GM12865 (cell line): ENCODE results near the gene PNKD.
A peak's percentile ranks its signal among the peaks of the same experiment; 100 is the strongest.

ENCODE experiments used
- DNase-seq: peaks from one replicate; pipeline ENCODE4 v3.0.0; 2010; ENCODE audit warnings: low read depth
- H3K4me3 ChIP-seq: 2 replicates; pipeline ENCODE4 v1.5.1; 2011; ENCODE audit warnings: mild to moderate bottlenecking, low read depth, low read length, control low read depth
- TF ChIP-seq, protein P1 (sequence below): IDR thresholded peaks from 2 replicates; pipeline ENCODE4 v1.5.1; 2011; ENCODE audit warnings: low read length, control low read depth, low read depth, inconsistent platforms; ENCODE audit not compliant: insufficient read depth; ENCODE audit errors: missing control alignments

PNKD gene

GRCh38 chr2:218368150-218368528 is 97.8 kb downstream of the PNKD start:
- H3K4me3 ChIP-seq: peak overlapping the region; percentile 72
- no peak for DNase-seq
- TF ChIP-seq, protein P1, sequence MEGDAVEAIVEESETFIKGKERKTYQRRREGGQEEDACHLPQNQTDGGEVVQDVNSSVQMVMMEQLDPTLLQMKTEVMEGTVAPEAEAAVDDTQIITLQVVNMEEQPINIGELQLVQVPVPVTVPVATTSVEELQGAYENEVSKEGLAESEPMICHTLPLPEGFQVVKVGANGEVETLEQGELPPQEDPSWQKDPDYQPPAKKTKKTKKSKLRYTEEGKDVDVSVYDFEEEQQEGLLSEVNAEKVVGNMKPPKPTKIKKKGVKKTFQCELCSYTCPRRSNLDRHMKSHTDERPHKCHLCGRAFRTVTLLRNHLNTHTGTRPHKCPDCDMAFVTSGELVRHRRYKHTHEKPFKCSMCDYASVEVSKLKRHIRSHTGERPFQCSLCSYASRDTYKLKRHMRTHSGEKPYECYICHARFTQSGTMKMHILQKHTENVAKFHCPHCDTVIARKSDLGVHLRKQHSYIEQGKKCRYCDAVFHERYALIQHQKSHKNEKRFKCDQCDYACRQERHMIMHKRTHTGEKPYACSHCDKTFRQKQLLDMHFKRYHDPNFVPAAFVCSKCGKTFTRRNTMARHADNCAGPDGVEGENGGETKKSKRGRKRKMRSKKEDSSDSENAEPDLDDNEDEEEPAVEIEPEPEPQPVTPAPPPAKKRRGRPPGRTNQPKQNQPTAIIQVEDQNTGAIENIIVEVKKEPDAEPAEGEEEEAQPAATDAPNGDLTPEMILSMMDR: no peak

DNA sequence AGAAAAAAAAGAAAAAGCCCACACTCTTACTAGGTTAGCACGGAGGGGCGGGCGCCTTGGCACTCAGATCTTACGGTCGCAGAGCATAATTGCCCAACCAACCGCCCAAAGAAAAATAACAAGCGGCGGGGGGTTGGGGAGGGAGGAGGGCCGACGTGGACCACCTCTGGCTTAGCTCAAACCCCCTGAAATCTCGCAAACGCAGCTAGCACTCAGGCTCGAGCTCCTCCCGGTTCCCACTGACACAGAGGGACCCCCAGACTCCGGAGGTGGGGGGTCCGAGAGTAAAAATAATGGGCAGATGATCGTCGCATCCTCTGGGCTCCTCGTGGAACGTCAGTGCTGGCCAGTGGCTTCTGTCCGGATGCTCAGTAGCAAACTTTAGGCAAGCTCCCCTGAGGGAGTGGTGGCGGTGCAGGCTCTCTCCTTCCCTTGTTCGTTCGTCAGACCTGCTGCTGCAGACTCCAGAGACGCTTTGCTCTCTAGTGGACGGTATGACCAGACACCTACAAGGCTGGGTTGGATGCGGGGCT is 98.4 kb downstream of the PNKD start:
- TF ChIP-seq, protein P1: no peak
- DNase-seq: no peak
- peak overlapping the region; percentile 72 for H3K4me3 ChIP-seq

DNA sequence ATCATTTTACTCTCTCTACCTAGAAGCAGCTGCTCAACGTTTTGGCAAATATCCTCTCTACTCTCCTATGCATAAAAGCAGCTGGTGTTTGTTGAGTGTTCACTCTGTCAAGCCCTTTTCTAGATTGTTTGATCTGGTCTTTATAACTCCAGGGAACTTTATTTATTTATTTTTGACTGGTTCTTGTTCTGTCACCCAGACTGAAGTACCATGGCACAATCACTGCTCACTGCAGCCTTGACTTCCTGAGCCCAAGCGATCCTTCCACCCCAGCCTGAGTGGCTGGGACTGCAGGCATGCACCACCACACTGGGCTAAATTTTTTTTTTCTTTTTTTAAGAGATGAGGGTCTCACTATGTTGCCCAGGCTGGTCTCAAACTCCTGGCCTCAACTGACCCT is 99.0 kb downstream of the PNKD start:
- no peak for DNase-seq
- H3K4me3 ChIP-seq: no peak overlapping the region
- TF ChIP-seq, protein P1: no peak

GRCh38 chr2:218370410-218371063 is 100.2 kb downstream of the PNKD start:
- TF ChIP-seq, protein P1: no peak
- DNase-seq: no peak
- H3K4me3 ChIP-seq: no peak overlapping the region

- no peak overlapping the region for H3K4me3 ChIP-seq
- DNase-seq: no peak
- TF ChIP-seq, protein P1: no peak
Measured at GRCh38 chr2:218371983-218372350, 101.6 kb downstream of the PNKD start.

DNA sequence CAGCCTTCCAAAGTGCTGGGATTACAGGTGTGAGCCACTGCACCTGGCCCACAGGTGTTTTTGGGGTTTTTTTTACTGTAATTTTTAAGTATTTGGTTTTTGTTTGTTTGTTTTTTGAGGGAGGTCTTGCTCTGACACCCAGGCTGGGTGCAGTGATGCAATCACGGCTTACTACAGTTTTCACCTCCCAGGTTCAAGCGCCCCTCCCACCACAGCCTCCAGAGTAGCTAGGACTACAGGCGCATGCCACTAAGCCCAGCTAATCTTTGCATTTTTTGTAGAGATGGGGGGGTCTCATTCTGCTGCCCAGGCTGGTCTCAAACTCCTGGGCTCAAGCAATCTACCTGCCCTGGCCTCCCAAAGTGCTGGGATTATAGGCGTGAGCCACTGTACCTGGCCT is 104.5 kb downstream of the PNKD start:
- DNase-seq: no peak
- H3K4me3 ChIP-seq: no peak overlapping the region
- TF ChIP-seq, protein P1: no peak

GRCh38 chr2:218375212-218375611 is 104.9 kb downstream of the PNKD start:
- TF ChIP-seq, protein P1: no peak
- H3K4me3 ChIP-seq: no peak overlapping the region
- DNase-seq: no peak
